ENCODE results near the gene SH3BP2. TPM values are rescaled to one million over a fixed set of nuclear protein-coding genes. Genes with fewer than 3 reads are reported as not detected.

Gene SH3BP2
- total RNA-seq, 1 experiment from 2014 or later, result 54.0 TPM

GRCh38 chr4:2820216-2820982, 27.5 kb downstream of the SH3BP2 start:
- no peaks in the 10 kb centered on the region for H3K9me3 ChIP-seq (ENCODE audit: insufficient read depth, low read depth)
- H3K27me3 ChIP-seq (ENCODE audit: insufficient read depth, low read depth), result no peaks in the 10 kb centered on the region
- H3K9me2 ChIP-seq (ENCODE audit: insufficient read depth), result no peaks in the 10 kb centered on the region
- no peaks in the 10 kb centered on the region for H4K20me1 ChIP-seq (ENCODE audit: insufficient read depth)
- no peaks in the 10 kb centered on the region for H3K36me3 ChIP-seq (ENCODE audit: low read depth)
- ChIA-PET CTCF (no interaction called here), POLR2A (ENCODE audit: unreplicated experiment) (no interaction called here)
- BruUV-seq (replicated peaks), result no TSS peak
- no peaks in the 10 kb centered on the region for H3F3A ChIP-seq (ENCODE audit: insufficient read depth, low read depth)
- H3K4me1 ChIP-seq (replicated peaks; ENCODE audit: insufficient read depth), result no peaks in the 10 kb centered on the region
- intact Hi-C loops (cut with micrococcal nuclease; ENCODE audit: unreplicated experiment), result no loop called here
- H3K79me2 ChIP-seq (ENCODE audit: low read depth), result no peaks in the 10 kb centered on the region
- no peak overlapping the region for H3K27ac ChIP-seq
- peak in 1 of 2 experiments; percentile 32 for DNase-seq
- TF ChIP-seq EZH2 (IDR thresholded peaks at IDR 0.05; ENCODE audit: low read depth), result no peak
- TF ChIP-seq CTCF (conservative IDR thresholded peaks at IDR 0.05), result no peak
- H3K4me3 ChIP-seq, result no peak overlapping the region
- H2AFZ ChIP-seq, result no peak overlapping the region
- no peak overlapping the region for H3K4me2 ChIP-seq

DNA sequence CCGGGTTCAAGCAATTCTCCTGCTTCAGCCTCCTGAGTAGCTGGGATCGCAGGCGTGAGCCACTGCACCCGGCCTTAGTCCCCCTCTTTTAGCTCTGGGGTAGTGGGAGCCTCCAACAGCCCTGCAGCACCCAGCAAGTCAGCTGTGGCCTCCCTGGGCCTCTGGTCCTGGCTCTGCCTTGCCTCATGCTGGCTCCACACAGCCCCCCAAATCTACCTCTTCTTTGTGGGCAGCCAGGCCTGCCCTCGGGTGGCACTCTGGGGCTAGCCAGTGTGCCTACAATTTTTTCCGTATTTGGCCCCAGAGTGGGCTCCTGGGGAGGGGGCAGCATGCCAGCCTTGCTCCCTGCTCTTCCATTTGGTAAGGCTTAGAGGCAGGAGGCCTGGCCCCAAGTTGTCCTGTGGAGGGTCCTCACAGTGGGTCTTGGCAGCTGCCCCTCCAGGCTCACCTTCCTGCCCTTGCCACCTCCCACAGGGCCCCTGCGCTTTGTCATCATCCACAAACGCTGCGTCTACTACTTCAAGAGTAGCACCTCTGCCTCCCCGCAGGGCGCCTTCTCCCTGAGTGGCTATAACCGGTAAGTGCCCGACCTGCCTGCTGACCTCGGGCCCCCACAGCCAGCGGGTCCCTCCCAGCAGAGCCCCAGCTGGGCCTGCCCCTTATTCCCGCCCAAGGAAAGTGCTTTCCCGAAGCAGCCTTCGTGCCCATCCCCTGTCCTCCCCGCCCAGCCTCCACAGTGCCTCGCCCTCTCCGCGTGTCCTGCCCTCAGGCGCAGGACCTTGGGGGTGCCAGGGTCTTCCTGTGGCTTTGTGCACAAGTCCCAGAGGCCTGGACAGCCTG, 29.8 kb downstream of the SH3BP2 start:
- POLR2A ChIA-PET (ENCODE audit: unreplicated experiment), result no interaction called here
- Histone ChIP-seq H3K9me3 (ENCODE audit: insufficient read depth, low read depth) (no peaks in the 10 kb centered on the region), H4K20me1 (ENCODE audit: insufficient read depth) (no peaks in the 10 kb centered on the region), H3K4me1 (replicated peaks; ENCODE audit: insufficient read depth) (no peaks in the 10 kb centered on the region), H2AFZ (no peak overlapping the region), H3K9me2 (ENCODE audit: insufficient read depth) (no peaks in the 10 kb centered on the region), H3K4me3 (no peak overlapping the region), H3F3A (ENCODE audit: insufficient read depth, low read depth) (no peaks in the 10 kb centered on the region), H3K36me3 (ENCODE audit: low read depth) (no peaks in the 10 kb centered on the region), H3K4me2 (no peak overlapping the region), H3K27me3 (ENCODE audit: insufficient read depth, low read depth) (no peaks in the 10 kb centered on the region), H3K27ac (no peak overlapping the region), H3K79me2 (ENCODE audit: low read depth) (no peaks in the 10 kb centered on the region)
- DNase-seq, result no peak
- no TSS peak for BruUV-seq (replicated peaks)
- intact Hi-C loops (cut with micrococcal nuclease; ENCODE audit: unreplicated experiment), result no loop called here
- CTCF ChIA-PET, result no interaction called here
- TF ChIP-seq EZH2 (IDR thresholded peaks at IDR 0.05; ENCODE audit: low read depth), result no peak
- TF ChIP-seq CTCF (conservative IDR thresholded peaks at IDR 0.05), result no peak

DNA sequence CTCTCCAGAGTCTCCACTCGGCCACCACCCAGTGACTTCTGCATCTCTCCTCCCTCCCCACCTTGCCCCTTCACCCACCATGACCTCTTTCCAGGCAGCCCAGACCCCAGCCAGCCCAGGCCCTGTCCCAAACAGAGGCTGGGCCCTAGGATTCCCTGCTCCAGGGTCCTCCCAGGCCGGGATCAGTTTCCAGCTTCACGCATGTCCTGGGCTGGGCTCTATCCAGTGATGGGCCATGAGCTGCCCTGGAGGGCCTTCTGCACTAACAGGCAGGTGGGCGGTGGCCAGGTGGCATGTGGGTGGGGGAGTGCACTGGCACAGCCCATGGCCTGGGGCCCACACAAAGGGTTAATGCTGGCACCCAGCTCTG, 30.4 kb downstream of the SH3BP2 start:
- intact Hi-C loops (cut with micrococcal nuclease; ENCODE audit: unreplicated experiment), result no loop called here
- Histone ChIP-seq H3K79me2 (ENCODE audit: low read depth) (no peaks in the 10 kb centered on the region), H3K9me2 (ENCODE audit: insufficient read depth) (no peaks in the 10 kb centered on the region), H3K27me3 (ENCODE audit: insufficient read depth, low read depth) (no peaks in the 10 kb centered on the region), H3F3A (ENCODE audit: insufficient read depth, low read depth) (no peaks in the 10 kb centered on the region), H4K20me1 (ENCODE audit: insufficient read depth) (no peaks in the 10 kb centered on the region), H3K9me3 (ENCODE audit: insufficient read depth, low read depth) (no peaks in the 10 kb centered on the region), H2AFZ (no peak overlapping the region), H3K4me1 (replicated peaks; ENCODE audit: insufficient read depth) (no peaks in the 10 kb centered on the region), H3K4me2 (no peak overlapping the region), H3K36me3 (ENCODE audit: low read depth) (no peaks in the 10 kb centered on the region), H3K4me3 (no peak overlapping the region), H3K27ac (no peak overlapping the region)
- no TSS peak for BruUV-seq (replicated peaks)
- TF ChIP-seq CTCF (conservative IDR thresholded peaks at IDR 0.05) (no peak), EZH2 (IDR thresholded peaks at IDR 0.05; ENCODE audit: low read depth) (no peak)
- DNase-seq, result no peak
- ChIA-PET POLR2A (ENCODE audit: unreplicated experiment) (no interaction called here), CTCF (no interaction called here)

Measured in PC-9 (cell line).